Measurements from ENCODE around the gene BCO2.
A peak's percentile ranks its signal among the peaks of the same experiment; 100 is the strongest.
"Not testable (repeated sequence)": the region's sequence is repeated elsewhere in the genome, so short reads cannot be mapped to it uniquely, and the experiment has no call there.

The BCO2 gene

DNA sequence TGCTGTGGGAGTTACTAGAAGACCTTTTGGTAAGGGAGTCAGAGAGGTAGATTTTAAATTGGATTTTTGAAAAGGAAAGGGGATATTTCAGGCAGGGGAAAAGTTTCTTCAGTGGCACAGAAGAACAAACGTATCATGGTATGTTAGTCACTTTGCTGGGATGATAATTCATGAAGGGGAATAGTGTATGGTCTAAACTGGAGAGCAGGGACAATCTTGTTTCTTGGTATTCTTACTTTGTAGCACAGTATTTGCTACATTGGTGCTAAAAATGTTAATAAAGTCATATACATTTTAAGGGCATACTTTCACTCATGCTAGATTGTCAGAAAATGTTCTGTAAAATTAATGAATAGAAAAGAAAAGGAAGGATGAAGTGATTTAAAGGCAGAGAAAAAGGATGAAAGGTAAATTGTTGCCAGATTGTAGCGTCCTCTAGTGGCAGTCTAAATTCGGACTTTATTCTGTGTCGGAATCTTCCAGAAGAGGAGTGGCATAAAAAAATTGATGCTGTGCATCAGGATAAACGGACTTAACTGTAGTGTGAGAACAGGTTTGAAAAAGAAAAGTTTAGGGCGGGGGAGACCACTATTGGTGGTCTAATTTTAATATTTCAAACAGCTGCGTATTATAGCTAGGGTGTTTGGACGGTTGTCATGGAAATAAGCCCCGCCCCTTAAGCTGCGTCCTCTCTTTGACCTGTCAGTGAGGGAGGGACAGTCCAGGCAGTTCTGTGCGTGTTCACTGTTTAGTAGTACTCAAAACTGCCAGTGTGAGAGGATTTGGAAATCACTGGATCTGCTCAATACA is at the start of gene BCO2:
Gene BCO2, plus strand, starts transcription at position 724 of the 810 bp plus-strand sequence. CDS start 90 bp downstream, outside the sequence.
- DNase-seq (ENCODE audit: insufficient read length, low spot score), result peak; percentile 84
- peak; percentile 95 for FAIRE-seq

DNA sequence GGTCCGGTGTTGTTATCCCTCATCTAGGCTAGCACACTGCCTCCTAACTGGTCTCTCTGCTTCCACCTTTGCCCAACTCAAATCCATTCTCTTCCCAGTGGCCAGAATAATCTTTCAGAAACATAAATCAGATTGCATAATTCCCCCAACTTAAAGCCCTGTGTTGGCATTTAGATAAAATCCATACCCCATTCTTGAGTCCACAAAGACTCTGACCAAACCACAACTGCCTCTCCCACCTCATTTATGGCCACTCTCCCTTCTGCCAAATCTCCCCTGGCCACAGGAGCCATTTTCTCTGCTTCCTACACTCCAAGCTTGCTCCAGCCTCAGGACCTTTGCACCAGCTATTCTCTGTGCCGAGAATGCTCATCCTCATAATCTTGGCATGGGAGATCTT is 48.3 kb upstream of the BCO2 start:
- no peak for DNase-seq (ENCODE audit: insufficient read length, low spot score)
- FAIRE-seq, result no peak

- DNase-seq (ENCODE audit: insufficient read length, low spot score) (peak; percentile 93), FAIRE-seq (peak; percentile 97)
Observed at GRCh38 chr11:112128483-112129121, 46.7 kb upstream of the BCO2 start.

DNA sequence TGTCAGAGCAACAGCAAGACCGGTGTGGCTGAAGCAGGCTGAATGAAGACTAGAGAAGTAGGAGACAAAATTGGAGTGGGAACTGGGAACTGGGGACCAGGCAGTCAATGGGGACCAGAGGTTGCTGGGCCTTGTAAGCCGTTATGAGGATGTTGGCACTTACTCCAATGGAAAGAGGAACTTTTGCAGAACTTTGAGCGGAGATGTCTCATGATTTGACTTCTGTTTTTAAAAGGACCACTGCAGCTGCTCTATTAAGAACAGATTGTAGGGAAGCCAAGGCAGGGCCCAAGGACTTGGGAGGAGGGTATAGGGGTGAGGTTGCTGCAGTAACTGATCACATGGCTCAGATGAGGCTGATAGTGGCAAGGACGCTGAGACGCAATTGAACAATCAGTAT is 45.7 kb upstream of the BCO2 start:
- no peak for DNase-seq (ENCODE audit: insufficient read length, low spot score)
- FAIRE-seq, result peak; percentile 60

GRCh38 chr11:112132737-112133136 is 42.6 kb upstream of the BCO2 start:
- FAIRE-seq (peak; percentile 94), DNase-seq (ENCODE audit: insufficient read length, low spot score) (no peak)

DNA sequence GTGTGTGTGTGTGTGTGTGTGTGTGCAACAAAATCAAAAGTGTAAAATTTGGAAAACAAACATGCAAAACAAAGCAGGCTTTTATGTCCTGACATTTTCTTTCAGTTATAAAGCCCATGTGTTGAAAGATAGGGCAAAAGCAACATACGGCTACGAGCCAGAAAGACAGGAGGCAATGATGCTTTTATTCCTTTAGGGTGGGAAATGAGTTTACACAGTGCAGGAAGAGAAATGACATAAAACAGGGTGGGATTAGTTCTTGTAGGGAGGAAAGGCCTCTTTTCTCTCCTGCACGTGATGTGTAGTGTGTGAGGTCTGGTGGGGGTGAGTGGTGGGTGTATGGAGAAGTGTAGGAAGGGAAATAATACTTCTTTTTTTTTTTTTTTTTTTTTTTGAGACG is 40.8 kb upstream of the BCO2 start:
- peak; percentile 59 for FAIRE-seq
- no peak for DNase-seq (ENCODE audit: insufficient read length, low spot score)

- FAIRE-seq (no peak), DNase-seq (ENCODE audit: insufficient read length, low spot score) (no peak)
Observed at GRCh38 chr11:112143597-112143996, 31.7 kb upstream of the BCO2 start.

DNA sequence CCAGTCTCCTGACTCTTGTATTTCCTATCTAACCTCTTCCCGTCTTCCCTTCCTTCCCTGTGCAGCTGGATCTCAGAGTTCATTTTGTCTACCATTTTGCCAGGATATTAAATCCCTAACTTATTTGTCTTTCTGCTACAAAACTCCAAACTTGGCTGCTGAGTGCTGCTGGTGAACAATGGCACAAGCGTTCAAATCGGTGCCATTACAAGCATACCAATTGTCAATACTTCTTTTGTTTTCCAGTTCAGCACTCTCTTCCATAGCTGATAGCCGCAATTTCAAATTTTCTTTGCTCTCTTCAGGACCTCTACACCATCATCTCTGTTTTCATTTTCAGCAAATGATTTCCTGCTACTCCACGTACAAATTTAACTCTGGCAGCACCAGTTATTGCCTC is 24.8 kb upstream of the BCO2 start:
- DNase-seq (ENCODE audit: insufficient read length, low spot score), result no peak
- peak; percentile 84 for FAIRE-seq

DNA sequence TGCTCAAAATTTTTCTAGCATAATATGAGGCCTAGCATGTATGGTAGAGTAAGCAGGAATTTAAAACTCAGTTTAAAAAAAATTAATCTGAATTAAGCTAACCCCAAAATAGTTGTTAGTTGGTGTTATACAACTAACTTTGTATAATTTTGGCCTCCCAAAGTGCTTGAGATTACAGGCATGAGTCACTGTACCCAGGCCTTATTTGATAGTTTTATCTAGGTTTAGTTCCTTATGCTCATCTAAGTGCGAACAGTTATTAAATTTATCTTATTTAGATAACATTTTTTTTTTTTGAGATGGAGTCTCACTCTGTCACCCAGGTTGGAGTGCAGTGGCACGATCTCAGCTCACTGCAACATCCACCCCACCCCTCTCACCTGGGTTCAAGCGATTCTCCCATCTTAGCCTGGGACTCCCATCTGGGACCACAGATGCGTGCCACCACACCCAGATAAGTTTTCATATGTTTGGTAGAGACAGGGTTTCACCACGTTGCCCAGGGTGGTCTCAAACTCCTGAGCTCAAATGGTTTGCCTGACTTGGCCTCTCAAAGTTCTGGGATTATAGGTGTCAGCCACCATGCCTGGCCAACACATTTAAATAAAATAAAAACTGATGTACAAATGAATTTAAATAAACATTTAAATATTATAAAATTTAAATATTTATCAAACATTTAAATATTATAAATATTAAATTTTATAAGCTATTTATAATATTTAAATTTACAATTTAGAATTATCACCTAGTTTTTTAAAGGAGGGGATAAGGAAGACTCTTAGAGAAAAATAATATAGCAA is 19.0 kb upstream of the BCO2 start:
- DNase-seq (ENCODE audit: insufficient read length, low spot score) (no peak), FAIRE-seq (no peak)

DNA sequence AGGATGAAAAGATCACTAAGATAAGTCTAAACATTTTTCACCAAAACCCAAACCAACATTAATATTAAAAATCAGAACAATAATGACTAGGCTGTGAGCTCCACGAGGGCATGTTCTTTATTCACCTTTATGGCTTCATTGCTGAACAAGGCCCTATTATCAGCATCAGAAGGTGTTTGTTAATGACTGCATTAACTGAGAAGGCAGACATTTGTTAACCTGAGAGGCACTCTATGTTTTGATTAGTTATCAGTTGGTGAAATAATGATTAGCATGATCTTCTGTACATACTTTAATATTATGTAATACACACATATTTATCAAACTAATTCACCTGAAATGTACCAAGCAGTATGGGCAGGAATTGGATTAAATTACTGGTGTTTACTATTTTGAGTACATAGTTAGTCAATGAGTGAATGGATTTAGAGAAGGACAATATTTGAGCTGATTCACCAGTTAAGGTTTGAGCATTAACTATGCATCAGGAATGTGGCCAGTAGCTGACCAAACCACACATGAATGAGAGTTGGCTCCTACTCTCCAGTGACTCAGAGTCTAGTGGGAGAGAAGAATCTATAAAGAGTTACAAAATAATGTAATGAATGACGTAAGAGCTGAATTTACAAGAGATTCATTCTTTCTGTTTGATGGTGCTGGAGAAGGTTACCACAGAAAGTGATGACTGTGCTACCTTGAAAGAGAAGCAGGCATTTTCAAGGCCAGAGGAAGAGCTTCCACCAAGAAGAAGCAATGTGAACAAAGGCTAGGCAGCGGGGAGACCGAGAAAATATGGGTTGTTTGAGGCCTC is 18.2 kb upstream of the BCO2 start:
- DNase-seq (ENCODE audit: insufficient read length, low spot score) (peak; percentile 99), FAIRE-seq (peak; percentile 99)

DNA sequence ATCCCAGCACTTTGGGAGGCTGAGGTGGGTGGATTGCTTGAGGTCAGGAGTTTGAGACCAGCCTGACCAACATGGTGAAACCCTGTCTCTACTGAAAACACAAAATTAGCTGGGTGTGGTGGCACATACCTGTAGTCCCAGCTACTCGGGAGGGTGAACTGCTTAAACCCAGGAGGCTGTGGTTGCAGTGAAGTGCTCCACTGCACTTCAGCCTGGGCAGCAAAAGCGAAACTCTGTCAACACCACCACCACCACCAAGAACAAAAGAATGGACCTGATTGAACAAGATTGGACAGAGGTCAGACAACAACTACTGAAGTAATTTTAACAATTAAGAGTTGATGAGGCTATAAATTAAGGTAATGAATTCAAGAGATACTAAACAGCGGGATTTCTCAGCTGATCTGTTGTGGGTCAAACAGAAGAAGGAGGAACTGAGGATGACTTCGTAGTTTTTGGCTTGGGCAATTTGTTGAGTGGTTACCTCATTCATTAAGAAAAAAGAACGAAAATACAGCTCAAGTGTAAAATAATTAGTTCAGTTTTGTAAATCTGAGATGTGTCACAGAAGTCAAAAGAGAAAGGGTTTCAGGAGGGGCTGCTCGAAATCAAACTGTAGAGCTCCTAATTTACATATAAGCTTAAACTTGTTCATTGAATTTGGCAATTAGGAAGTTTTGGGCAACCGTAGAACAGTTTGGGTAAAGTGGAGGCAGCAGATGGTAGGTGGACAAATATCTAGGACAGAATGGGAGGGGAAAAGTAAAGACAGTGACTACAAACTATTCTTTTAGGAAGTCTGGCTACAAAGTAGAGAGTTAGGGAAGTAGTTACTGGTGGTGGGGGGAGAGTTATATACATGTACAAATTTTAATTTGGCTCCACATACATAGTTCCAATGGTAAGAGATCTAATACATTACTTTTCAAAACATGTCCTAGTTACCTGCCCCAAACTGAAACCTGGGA is 15.9 kb upstream of the BCO2 start:
- DNase-seq (ENCODE audit: insufficient read length, low spot score) (no peak), FAIRE-seq (peak; percentile 63)

DNA sequence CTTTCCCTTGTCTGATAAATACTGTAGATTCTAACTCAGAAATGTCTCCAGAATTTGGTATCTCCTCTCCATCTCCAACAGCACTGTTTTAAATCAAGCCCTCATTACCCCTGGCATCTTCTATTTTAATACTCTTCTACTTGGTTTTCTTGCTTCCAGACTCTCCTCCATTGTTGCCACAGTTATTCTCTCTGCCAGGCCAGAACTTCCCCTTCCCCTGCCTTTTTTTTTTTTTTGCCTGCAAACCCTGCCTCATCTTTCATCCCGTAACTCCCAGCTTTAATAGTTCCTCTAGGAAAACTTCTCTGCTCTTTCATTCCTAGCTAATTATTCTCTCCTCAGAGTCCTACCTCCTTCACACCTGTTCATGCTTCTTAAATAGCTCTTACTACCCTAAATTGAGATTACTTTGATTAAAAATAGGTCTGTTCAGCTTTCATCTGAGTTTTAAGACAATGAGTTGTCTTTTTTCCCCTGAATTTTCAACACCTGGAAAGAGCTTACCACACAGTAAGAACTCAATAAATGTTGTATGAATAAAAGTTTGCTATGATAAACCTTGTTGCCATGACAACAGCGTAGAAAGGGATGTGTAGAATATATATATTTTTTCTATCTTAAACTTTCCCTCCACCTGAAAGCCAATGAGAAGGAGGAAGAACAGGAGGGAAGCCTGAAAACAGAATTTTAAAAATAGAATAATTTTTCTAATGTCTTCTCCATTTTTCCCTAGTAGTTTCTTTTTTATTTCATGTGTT is 15.0 kb upstream of the BCO2 start:
- FAIRE-seq (no peak), DNase-seq (ENCODE audit: insufficient read length, low spot score) (no peak)

DNA sequence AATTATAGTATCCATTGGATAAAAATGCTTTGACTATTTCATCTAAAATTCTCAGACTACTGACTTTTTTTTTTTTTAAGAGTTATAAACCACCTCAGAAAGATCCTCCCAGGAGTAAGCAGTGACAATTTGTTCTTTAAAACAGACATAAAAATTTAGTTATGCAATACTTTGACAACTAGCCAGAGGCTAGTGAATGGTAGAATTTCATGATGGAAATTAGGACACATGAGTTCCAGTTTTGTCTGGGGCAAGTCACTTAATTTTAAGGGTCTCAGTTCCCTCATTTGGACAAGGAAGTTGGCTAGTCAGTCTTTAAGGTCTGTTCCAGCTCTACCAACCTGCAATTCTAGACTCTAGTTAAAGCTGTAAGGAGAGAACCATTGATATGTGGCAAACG is 14.3 kb upstream of the BCO2 start:
- FAIRE-seq (no peak), DNase-seq (ENCODE audit: insufficient read length, low spot score) (no peak)

- DNase-seq (ENCODE audit: insufficient read length, low spot score); FAIRE-seq: not testable (repeated sequence)
Observed at GRCh38 chr11:112162200-112162599, 13.1 kb upstream of the BCO2 start.

GRCh38 chr11:112162761-112163546 is 12.4 kb upstream of the BCO2 start:
- DNase-seq (ENCODE audit: insufficient read length, low spot score), result no peak
- FAIRE-seq, result no peak

- DNase-seq (ENCODE audit: insufficient read length, low spot score) (no peak), FAIRE-seq (no peak)
Observed at GRCh38 chr11:112163875-112164685, 11.2 kb upstream of the BCO2 start, which contains the start of gene IL18. IL18 (minus strand) TSS chr11:112164094; CDS start chr11:112155053, 9,041 bp downstream.

DNA sequence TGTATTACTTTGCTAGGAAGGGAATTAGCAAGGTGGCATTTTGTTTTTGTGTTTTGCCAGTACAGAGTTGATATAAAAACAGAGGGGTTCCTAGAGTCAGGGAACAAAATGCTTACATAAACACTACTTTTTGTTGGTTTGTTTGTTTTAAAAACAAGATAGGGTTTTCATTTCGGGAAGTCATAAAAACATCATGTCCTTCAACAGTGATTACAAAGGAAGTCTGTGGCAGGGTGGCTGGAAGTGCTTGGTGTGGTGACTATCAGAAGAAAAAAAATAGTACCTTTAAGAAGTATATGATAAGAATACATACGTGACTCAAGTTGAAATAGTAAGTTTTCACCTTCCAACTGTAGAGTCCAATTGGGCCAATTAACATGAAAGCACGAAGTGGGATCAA is 10.3 kb upstream of the BCO2 start:
- peak; percentile 57 for FAIRE-seq

More for the DNA sequence above, 10.3 kb upstream of the BCO2 start:
- no peak for DNase-seq (ENCODE audit: insufficient read length, low spot score)

All from HTR-8/SVneo (cell line).